Measurements from ENCODE around the gene SULT2B1.

The SULT2B1 gene

GRCh38 chr19:48600679-48601417 lies 48.9 kb downstream of the SULT2B1 start:
- Histone ChIP-seq H3K9ac (no peak overlapping the region), H3K4me3 (no peak overlapping the region), H3K36me3 (no peaks in the 10 kb centered on the region), H3K4me1 (peaks cover 19 to 32% (median 27%) of the 10 kb centered on the region in 10 experiments), H4K20me1 (no peaks in the 10 kb centered on the region), H3K4me2 (no peak overlapping the region), H3K9me3 (replicated peaks in 1 of 11) (no peaks in the 10 kb centered on the region), H3K27me3 (peaks cover 0 to 6% (median 0%) of the 10 kb centered on the region in 11 experiments; a peak in 1 of 22 replicates), H3K27ac (no peak overlapping the region)
- TF ChIP-seq Cebpa-rat (IDR thresholded peaks at IDR 0.05) = no peak

GRCh38 chr19:48603001-48603400 lies 51.0 kb downstream of the SULT2B1 start:
- no peaks in the 10 kb centered on the region for H4K20me1 ChIP-seq

GRCh38 chr19:48603449-48603848 lies 51.5 kb downstream of the SULT2B1 start:
- Histone ChIP-seq H3K4me2 (no peak overlapping the region), H3K9ac (no peak overlapping the region), H3K27me3 (peaks cover 0 to 6% (median 0%) of the 10 kb centered on the region in 11 experiments; a peak in 1 of 22 replicates), H3K27ac (no peak overlapping the region), H4K20me1 (no peaks in the 10 kb centered on the region), H3K4me3 (no peak overlapping the region), H3K9me3 (replicated peaks in 1 of 11) (no peaks in the 10 kb centered on the region), H3K36me3 (no peaks in the 10 kb centered on the region), H3K4me1 (peaks cover 8 to 21% (median 12%) of the 10 kb centered on the region in 10 experiments; a peak in 18 of 20 replicates)
- no peak for TF ChIP-seq Cebpa-rat (IDR thresholded peaks at IDR 0.05)

More at GRCh38 chr19:48603001-48603400, 51.0 kb downstream of the SULT2B1 start:
- H3K4me1 ChIP-seq = peaks cover 6 to 19% (median 11%) of the 10 kb centered on the region in 10 experiments; a peak in 16 of 20 replicates
- no peak overlapping the region for H3K4me3 ChIP-seq
- H3K27ac ChIP-seq = no peak overlapping the region
- no peak overlapping the region for H3K4me2 ChIP-seq
- no peaks in the 10 kb centered on the region for H3K9me3 ChIP-seq (replicated peaks in 1 of 11)
- H3K9ac ChIP-seq = no peak overlapping the region
- TF ChIP-seq Cebpa-rat (IDR thresholded peaks at IDR 0.05) = no peak
- peaks cover 0 to 6% (median 0%) of the 10 kb centered on the region in 11 experiments; a peak in 1 of 22 replicates for H3K27me3 ChIP-seq
- no peaks in the 10 kb centered on the region for H3K36me3 ChIP-seq

- Histone ChIP-seq H3K27me3 (peaks cover 0 to 4% (median 0%) of the 10 kb centered on the region in 11 experiments; a peak in 1 of 22 replicates), H3K27ac (no peak overlapping the region), H3K9me3 (replicated peaks in 1 of 11) (no peaks in the 10 kb centered on the region), H3K4me3 (no peak overlapping the region), H3K36me3 (no peaks in the 10 kb centered on the region), H3K9ac (no peak overlapping the region), H3K4me1 (peaks cover 10 to 25% (median 14%) of the 10 kb centered on the region in 10 experiments; a peak in 18 of 20 replicates), H3K4me2 (no peak overlapping the region), H4K20me1 (no peaks in the 10 kb centered on the region)
- TF ChIP-seq Cebpa-rat (IDR thresholded peaks at IDR 0.05) = no peak
These were observed 51.9 kb downstream of the SULT2B1 start for GRCh38 chr19:48603850-48604249.

- TF ChIP-seq Cebpa-rat (IDR thresholded peaks at IDR 0.05) = no peak
- Histone ChIP-seq H3K27me3 (no peaks in the 10 kb centered on the region), H3K4me3 (no peak within 1 kb of the TSS), H3K9ac (peak within 1 kb of the TSS in 4 of 11 experiments; percentile 3 to 12 (median 8); a peak in 2 of 22 replicates), H3K36me3 (no peaks in the 10 kb centered on the region), H3K27ac (no peak within 1 kb of the TSS; a peak in 1 of 22 replicates), H3K4me1 (peaks cover 8 to 23% (median 13%) of the 10 kb centered on the region in 10 experiments; a peak in 17 of 20 replicates), H3K9me3 (replicated peaks in 1 of 11) (no peaks in the 10 kb centered on the region), H3K4me2 (no peak within 1 kb of the TSS), H4K20me1 (peaks cover 0 to under 1% (median 0%) of the 10 kb centered on the region in 11 experiments; a peak in 1 of 22 replicates)
These were observed 54.7 kb downstream of the SULT2B1 start, which contains the start of gene SPACA4 for GRCh38 chr19:48606463-48607358. SPACA4 (plus strand) TSS chr19:48606742; CDS start chr19:48606979, 237 bp downstream.

GRCh38 chr19:48607359-48607755 lies 55.4 kb downstream of the SULT2B1 start:
- H3K9me3 ChIP-seq (replicated peaks in 1 of 11) = no peaks in the 10 kb centered on the region
- H3K27me3 ChIP-seq = no peaks in the 10 kb centered on the region
- peaks cover 7 to 17% (median 12%) of the 10 kb centered on the region in 10 experiments; a peak in 17 of 20 replicates for H3K4me1 ChIP-seq
- H3K36me3 ChIP-seq = no peaks in the 10 kb centered on the region
- H3K4me2 ChIP-seq = no peak overlapping the region
- peaks cover 0 to 7% (median 0%) of the 10 kb centered on the region in 11 experiments; a peak in 1 of 22 replicates for H4K20me1 ChIP-seq
- no peak overlapping the region; a peak in 1 of 22 replicates for H3K27ac ChIP-seq
- H3K9ac ChIP-seq = 0 out of 22 replicates have a peak overlapping the region, but pooled peaks of 1 of the 11 experiments have one; percentile 3
- H3K4me3 ChIP-seq = no peak overlapping the region
- no peak for TF ChIP-seq Cebpa-rat (IDR thresholded peaks at IDR 0.05)

GRCh38 chr19:48608798-48609263 lies 56.9 kb downstream of the SULT2B1 start:
- Histone ChIP-seq H3K27me3 (no peaks in the 10 kb centered on the region), H3K4me2 (peak overlapping the region; percentile 36 to 75 (median 49); a peak in 21 of 22 replicates), H3K4me1 (peaks cover 6 to 26% (median 16%) of the 10 kb centered on the region in 10 experiments; a peak in 15 of 20 replicates), H3K9me3 (replicated peaks in 1 of 11) (no peaks in the 10 kb centered on the region), H3K27ac (peak overlapping the region in 8 of 11 experiments; percentile 40 to 67 (median 56); a peak in 15 of 22 replicates), H4K20me1 (peaks cover 0 to 22% (median 12%) of the 10 kb centered on the region in 11 experiments; a peak in 18 of 22 replicates), H3K9ac (peak overlapping the region in 10 of 11 experiments; percentile 40 to 67 (median 55); a peak in 16 of 22 replicates), H3K36me3 (peaks cover 0 to 12% (median 9%) of the 10 kb centered on the region in 11 experiments; a peak in 7 of 22 replicates), H3K4me3 (no peak overlapping the region; a peak in 1 of 20 replicates)
- TF ChIP-seq Cebpa-rat (IDR thresholded peaks at IDR 0.05) = no peak

- H3K9ac ChIP-seq = peak overlapping the region in 7 of 11 experiments; percentile 46 to 67 (median 60); a peak in 7 of 22 replicates
- H3K9me3 ChIP-seq (replicated peaks in 1 of 11) = no peaks in the 10 kb centered on the region
- H3K27ac ChIP-seq = peak overlapping the region in 3 of 11 experiments; percentile 48 to 56 (median 51); a peak in 4 of 22 replicates
- H3K4me2 ChIP-seq = peak overlapping the region in 7 of 11 experiments; percentile 40 to 61 (median 49); a peak in 8 of 22 replicates
- no peaks in the 10 kb centered on the region for H3K27me3 ChIP-seq
- no peak overlapping the region for H3K4me3 ChIP-seq
- H4K20me1 ChIP-seq = peaks cover 0 to 30% (median 20%) of the 10 kb centered on the region in 11 experiments; a peak in 20 of 22 replicates
- H3K4me1 ChIP-seq = peaks cover 6 to 29% (median 16%) of the 10 kb centered on the region in 10 experiments; a peak in 15 of 20 replicates
- H3K36me3 ChIP-seq = peaks cover under 1 to 20% (median 9%) of the 10 kb centered on the region in 11 experiments; a peak in 18 of 22 replicates
- TF ChIP-seq Cebpa-rat (IDR thresholded peaks at IDR 0.05) = no peak
These were observed 57.7 kb downstream of the SULT2B1 start for GRCh38 chr19:48609571-48610108.
